CD4-positive, alpha-beta memory T cell (primary cell): ENCODE results near the gene C16orf89. TPM values are rescaled to one million over a fixed set of nuclear protein-coding genes. Genes with fewer than 3 reads are reported as not detected.
"Not testable (repeated sequence)": the region's sequence is repeated elsewhere in the genome, so short reads cannot be mapped to it uniquely, and the experiment has no call there.

Experiments
- CTCF ChIA-PET: fragments of 350-600 bp; sonication (Branson Sonifier 250); formaldehyde crosslinking; loops from one replicate; lab custom pipeline; 2021; ENCODE audit warnings: inconsistent platforms; ENCODE audit not compliant: partially characterized antibody; lab: Charles Lee
- POLR2A ChIA-PET: fragments of 350-600 bp; sonication (Branson Sonifier 250); formaldehyde crosslinking; loops from one replicate; lab custom pipeline; 2021; ENCODE audit not compliant: partially characterized antibody; lab: Charles Lee
- DNase-seq, 5 donors: peaks; one replicate each; pipeline versions ENCODE4 v3.0.0 to v3.0.0-alpha.2; 2020 to 2022; ENCODE audit warnings: mixed read lengths in 1 of 5
- H3K27ac ChIP-seq: one replicate; pipeline ENCODE4 v1.7.0; 2013; ENCODE audit warnings: low read depth, low read length
- H3K27me3 ChIP-seq: 2 replicates; pipeline ENCODE4 v1.7.0; 2013; ENCODE audit warnings: mild to moderate bottlenecking, low read length, moderate library complexity; ENCODE audit not compliant: insufficient read depth
- H3K36me3 ChIP-seq: 2 replicates; pipeline ENCODE4 v1.7.0; 2013; ENCODE audit warnings: mild to moderate bottlenecking, low read length, moderate library complexity; ENCODE audit not compliant: insufficient read depth
- H3K4me1 ChIP-seq: 2 replicates; pipeline ENCODE4 v1.7.0; 2013; ENCODE audit warnings: mild to moderate bottlenecking, low read length, moderate library complexity; ENCODE audit not compliant: insufficient read depth
- H3K4me3 ChIP-seq, 2 donors: one replicate each; pipeline ENCODE4 v1.7.0; 2013; ENCODE audit warnings: low read length in 2 of 2, mild to moderate bottlenecking in 1 of 2
- H3K9me3 ChIP-seq, 2 donors: one replicate each; pipeline ENCODE4 v1.7.0; 2013; ENCODE audit warnings: low read length in 2 of 2, control low read depth in 1 of 2; ENCODE audit not compliant: control insufficient read depth in 1 of 2
- H3K27ac Mint-ChIP-seq, 7 donors: one replicate each; pipeline ENCODE4 v1.8.0; 2020 to 2021; ENCODE audit warnings: mixed read lengths in 7 of 7, mild to moderate bottlenecking in 6 of 7, inconsistent platforms in 3 of 7, moderate library complexity in 3 of 7
- H3K27me3 Mint-ChIP-seq, 2 donors: one replicate each; pipeline ENCODE4 v1.8.0; 2020 to 2021; ENCODE audit warnings: mixed read lengths in 2 of 2
- H3K36me3 Mint-ChIP-seq, 2 donors: one replicate each; pipeline ENCODE4 v1.8.0; 2020 to 2021; ENCODE audit warnings: mixed read lengths in 2 of 2, inconsistent platforms in 1 of 2, mild to moderate bottlenecking in 1 of 2
- H3K4me1 Mint-ChIP-seq, 4 donors: one replicate each; pipeline ENCODE4 v1.8.0; 2020 to 2021; ENCODE audit warnings: mixed read lengths in 4 of 4, mild to moderate bottlenecking in 1 of 4
- H3K4me3 Mint-ChIP-seq, 8 donors: one replicate each; pipeline ENCODE4 v1.8.0; 2020 to 2021; ENCODE audit warnings: mixed read lengths in 8 of 8, mild to moderate bottlenecking in 7 of 8, moderate library complexity in 6 of 8, inconsistent platforms in 3 of 8
- H3K9me3 Mint-ChIP-seq, 8 donors: one replicate each; pipeline ENCODE4 v1.8.0; 2020 to 2021; ENCODE audit warnings: mixed read lengths in 8 of 8, mild to moderate bottlenecking in 5 of 8, inconsistent platforms in 3 of 8, moderate library complexity in 1 of 8
- intact Hi-C: fragments of 100-400 bp; cut with micrococcal nuclease; formaldehyde crosslinking; loops from one replicate; pipeline ENCODE4 v1.15.1; 2023
- polyA plus RNA-seq, 2 donors: library from polyadenylated mRNA; unstranded; fragments of 300-500 nt; fragmentation: Illumina TruSeq; gene quantifications; one replicate each; pipeline ENCODE4 v1.2.3, GENCODE V29; 2021
- total RNA-seq, 2 experiments: library from RNA; stranded (reverse); gene quantifications; one replicate each; pipeline ENCODE4 v1.2.3, GENCODE V29; 2021

Gene C16orf89
- total and polyA plus RNA-seq, 4 experiments from 2014 or later = not detected

GRCh38 chr16:5090592-5090991 is 24.8 kb upstream of the C16orf89 start:
- CTCF ChIA-PET, H3K27ac Mint-ChIP-seq, H3K9me3 ChIP-seq, H3K4me3 ChIP-seq, H3K4me3 Mint-ChIP-seq, H3K9me3 Mint-ChIP-seq, H3K4me1 Mint-ChIP-seq, H3K27me3 Mint-ChIP-seq, H3K36me3 ChIP-seq, H3K27me3 ChIP-seq, H3K4me1 ChIP-seq, H3K27ac ChIP-seq, DNase-seq, POLR2A ChIA-PET: not testable (repeated sequence)
- intact Hi-C loops = loop anchor here (5.0 kb wide), 1 partner anchor 243 kb away; the partner anchor contains the start of genes GLYR1 and UBN1
- peaks cover 7 to 29% of the 10 kb centered on the region in 2 donors for H3K36me3 Mint-ChIP-seq

- H3K27me3 ChIP-seq, H3K4me3 ChIP-seq, H3K4me1 Mint-ChIP-seq, H3K27me3 Mint-ChIP-seq, H3K9me3 ChIP-seq, H3K4me1 ChIP-seq, H3K9me3 Mint-ChIP-seq, H3K4me3 Mint-ChIP-seq, POLR2A ChIA-PET, H3K36me3 ChIP-seq, DNase-seq, H3K27ac ChIP-seq, CTCF ChIA-PET: not testable (repeated sequence)
- Mint-ChIP-seq H3K27ac (peak overlapping the region in 1 of 7 donors; percentile 22), H3K36me3 (peaks cover 8 to 34% of the 10 kb centered on the region in 2 donors)
- intact Hi-C loops = loop anchor here (5.0 kb wide), 1 partner anchor 243 kb away; the partner anchor contains the start of genes GLYR1 and UBN1
These were observed 24.3 kb upstream of the C16orf89 start for GRCh38 chr16:5089911-5090555.

GRCh38 chr16:5088936-5089335 is 23.2 kb upstream of the C16orf89 start:
- CTCF ChIA-PET = not testable (repeated sequence)
- H3K36me3 Mint-ChIP-seq = peaks cover 13 to 43% of the 10 kb centered on the region in 2 donors

GRCh38 chr16:5088086-5088790 is 22.5 kb upstream of the C16orf89 start:
- intact Hi-C loops, CTCF ChIA-PET, H3K27me3 Mint-ChIP-seq: not testable (repeated sequence)

More at GRCh38 chr16:5088936-5089335, 23.2 kb upstream of the C16orf89 start:
- H3K4me1 Mint-ChIP-seq, DNase-seq, intact Hi-C loops, POLR2A ChIA-PET, H3K4me3 ChIP-seq, H3K9me3 Mint-ChIP-seq, H3K27ac ChIP-seq, H3K27me3 Mint-ChIP-seq, H3K4me3 Mint-ChIP-seq, H3K9me3 ChIP-seq, H3K4me1 ChIP-seq, H3K27ac Mint-ChIP-seq, H3K27me3 ChIP-seq, H3K36me3 ChIP-seq: not testable (repeated sequence)

GRCh38 chr16:5085716-5086115 is 20.0 kb upstream of the C16orf89 start:
- H3K27me3 Mint-ChIP-seq, H3K36me3 ChIP-seq, H3K27ac ChIP-seq, H3K9me3 ChIP-seq, H3K4me3 ChIP-seq, H3K9me3 Mint-ChIP-seq, POLR2A ChIA-PET, H3K4me3 Mint-ChIP-seq, DNase-seq, H3K4me1 Mint-ChIP-seq, H3K27me3 ChIP-seq, H3K4me1 ChIP-seq, intact Hi-C loops: not testable (repeated sequence)
- Mint-ChIP-seq H3K36me3 (peaks cover 12 to 52% of the 10 kb centered on the region in 2 donors), H3K27ac (peak overlapping the region in 4 of 7 donors; percentile 27 to 53 (median 43))
- CTCF ChIA-PET = interaction anchor here (1.5 to 2.0 kb wide), 3 partner anchors 10 to 28 kb away, joined by 3 to 7 read pairs (median 7); partner anchors contain the start of gene ALG1

More at GRCh38 chr16:5088086-5088790, 22.5 kb upstream of the C16orf89 start:
- H3K36me3 ChIP-seq, H3K27me3 ChIP-seq, POLR2A ChIA-PET, H3K27ac ChIP-seq, H3K4me1 Mint-ChIP-seq, H3K9me3 ChIP-seq, H3K9me3 Mint-ChIP-seq, H3K4me1 ChIP-seq, H3K4me3 Mint-ChIP-seq, DNase-seq, H3K4me3 ChIP-seq: not testable (repeated sequence)
- Mint-ChIP-seq H3K27ac (peak overlapping the region in 2 of 7 donors; percentile 22 to 47), H3K36me3 (peaks cover 13 to 45% of the 10 kb centered on the region in 2 donors)

GRCh38 chr16:5084802-5085201 is 19.0 kb upstream of the C16orf89 start:
- peak overlapping the region in 3 of 7 donors; percentile 36 to 70 (median 68) for H3K27ac Mint-ChIP-seq
- H3K27me3 Mint-ChIP-seq, H3K9me3 Mint-ChIP-seq, H3K36me3 ChIP-seq, H3K27me3 ChIP-seq, H3K4me1 ChIP-seq, H3K4me3 ChIP-seq, H3K9me3 ChIP-seq, H3K4me1 Mint-ChIP-seq, H3K4me3 Mint-ChIP-seq, intact Hi-C loops, POLR2A ChIA-PET, H3K27ac ChIP-seq: not testable (repeated sequence)
- DNase-seq = peak; percentile 43 to 58 (median 51)
- CTCF ChIA-PET = interaction anchor here (0.8 to 1.6 kb wide), 4 partner anchors 9 to 384 kb away, joined by 3 to 9 read pairs (median 3); no protein-coding TSS in a partner anchor
- peaks cover 12 to 47% of the 10 kb centered on the region in 2 donors for H3K36me3 Mint-ChIP-seq

GRCh38 chr16:5084099-5084731 is 18.5 kb upstream of the C16orf89 start:
- H3K4me3 ChIP-seq, H3K27me3 Mint-ChIP-seq, H3K4me1 Mint-ChIP-seq, H3K9me3 ChIP-seq, POLR2A ChIA-PET, H3K4me1 ChIP-seq, H3K36me3 ChIP-seq, DNase-seq, H3K27ac ChIP-seq, H3K27me3 ChIP-seq, H3K4me3 Mint-ChIP-seq, intact Hi-C loops, H3K9me3 Mint-ChIP-seq: not testable (repeated sequence)
- Mint-ChIP-seq H3K36me3 (peaks cover 15 to 50% of the 10 kb centered on the region in 2 donors), H3K27ac (peak overlapping the region in 4 of 7 donors; percentile 7 to 59 (median 32))
- CTCF ChIA-PET = interaction anchor here (0.8 to 1.6 kb wide), 4 partner anchors 8 to 383 kb away, joined by 3 to 9 read pairs (median 3); no protein-coding TSS in a partner anchor
